K562 (cell line): Measurements from ENCODE around the gene TNFRSF13B. TPM values are rescaled to one million over a fixed set of nuclear protein-coding genes. Genes with fewer than 3 reads are reported as not detected.

ENCODE experiments used
- ATAC-seq: fragments of 200-7000 bp; cut with Tn5 transposase; 3 replicates; pipeline ENCODE4 v1.9.1; 2020; ENCODE audit warnings: moderate library complexity
- BruUV-seq: library from RNA; stranded (reverse); fragments of 400-500 nt; replicated peaks from 2 replicates; lab custom pipeline; 2021; lab: Mats Ljungman, UMichigan
- CTCF ChIA-PET: fragments of 300-600 bp; formaldehyde crosslinking; extraction: SDS; loops from one replicate; lab custom pipeline; 2021; ENCODE audit warnings: low intra/inter-chr PET ratio; lab: Yijun Ruan, JAX
- POLR2A ChIA-PET: fragments of 300-600, 350-650 bp; sonication (Branson Sonifier 250); formaldehyde crosslinking; extraction: SDS; loops from one replicate; lab custom pipeline; 2021; ENCODE audit warnings: antibody characterized with exemption, inconsistent platforms; lab: Yijun Ruan, JAX
- DNase-seq, 4 experiments: peaks; one replicate each; pipeline versions ENCODE4 v3.0.0 to v3.0.0-alpha.2; 2011 to 2018; ENCODE audit warnings: low spot score in 3 of 4, mixed read lengths in 3 of 4; ENCODE audit errors: extremely low read depth in 1 of 4
- FAIRE-seq: peaks from 2 replicates; lab custom pipeline; 2011; peaks lifted over from hg19 to GRCh38; lab: Jason Lieb, UNC
- H2AFZ ChIP-seq: 2 replicates; pipeline ENCODE4 v1.6.0; 2011; ENCODE audit warnings: low read depth, low read length, control low read depth, inconsistent platforms
- H3K27ac ChIP-seq: fragments of 200-600 bp; 3 replicates; pipeline ENCODE4 v1.8.0; 2011; ENCODE audit warnings: low read depth, mild to moderate bottlenecking, control low read depth, inconsistent platforms, low read length, moderate library complexity, mixed read lengths; ENCODE audit errors: extremely low read depth
- H3K27me3 ChIP-seq, 2 experiments: fragments of 300-600 bp in 1 of 2; 2 replicates in 1 of 2; 3 replicates in 1 of 2; pipeline versions ENCODE4 v1.6.0 to v1.8.0; 2011; ENCODE audit warnings: inconsistent platforms in 2 of 2, low read length in 2 of 2, mild to moderate bottlenecking in 1 of 2, mixed read lengths in 1 of 2, moderate library complexity in 1 of 2; ENCODE audit not compliant: control insufficient read depth in 2 of 2, insufficient read depth in 2 of 2
- H3K36me3 ChIP-seq: fragments of 300-600 bp; 3 replicates; pipeline ENCODE4 v1.8.0; 2011; ENCODE audit warnings: mild to moderate bottlenecking, low read length, inconsistent platforms; ENCODE audit not compliant: control insufficient read depth, insufficient read depth
- H3K4me1 ChIP-seq, 2 experiments: fragments of 200-600 bp in 1 of 2; replicated peaks in 1 of 2; 2 replicates in 1 of 2; 3 replicates in 1 of 2; pipeline versions ENCODE4 v1.5.1 to v1.8.0; 2011; ENCODE audit warnings: inconsistent platforms in 2 of 2, low read length in 2 of 2, mild to moderate bottlenecking in 1 of 2, mixed read lengths in 1 of 2, moderate library complexity in 1 of 2; ENCODE audit not compliant: control insufficient read depth in 2 of 2, insufficient read depth in 2 of 2
- H3K4me2 ChIP-seq: 2 replicates; pipeline ENCODE4 v1.6.1; 2011; ENCODE audit warnings: low read length, control low read depth, inconsistent platforms, mixed read lengths; ENCODE audit not compliant: insufficient read depth
- H3K4me3 ChIP-seq: fragments of 200-600 bp; sonication (generic), shearing (Covaris generic); 2 replicates; pipeline ENCODE4 v1.5.1; 2016; ENCODE audit warnings: control low read depth, inconsistent platforms
- H3K79me2 ChIP-seq: fragments of 200-600 bp; 3 replicates; pipeline ENCODE4 v1.8.0; 2011; ENCODE audit warnings: low read length, inconsistent platforms; ENCODE audit not compliant: control insufficient read depth, insufficient read depth
- H3K9ac ChIP-seq, 2 experiments: 2 replicates each; pipeline versions ENCODE4 v1.6.0 to v1.6.1; 2011; ENCODE audit warnings: low read depth in 2 of 2, low read length in 2 of 2, control low read depth in 1 of 2, inconsistent platforms in 1 of 2, mild to moderate bottlenecking in 1 of 2, mixed read lengths in 1 of 2; ENCODE audit not compliant: insufficient read depth in 1 of 2
- H3K9me1 ChIP-seq: one replicate; pipeline ENCODE4 v1.6.0; 2011; ENCODE audit warnings: inconsistent platforms, mild to moderate bottlenecking, low read length, moderate library complexity; ENCODE audit not compliant: control insufficient read depth, insufficient read depth
- H3K9me3 ChIP-seq: replicated peaks from 2 replicates; pipeline ENCODE4 v1.5.1; 2011; ENCODE audit warnings: low read depth, low read length, inconsistent platforms; ENCODE audit not compliant: control insufficient read depth, insufficient read depth
- H4K20me1 ChIP-seq: replicated peaks from 2 replicates; pipeline ENCODE4 v1.6.1; 2011; ENCODE audit warnings: low read length, inconsistent platforms, mixed read lengths; ENCODE audit not compliant: control insufficient read depth, insufficient read depth
- CBX8 ChIP-seq: fragments of 200-600 bp; sonication (generic); IDR thresholded peaks from 2 replicates; pipeline ENCODE4 v1.6.1; 2012; ENCODE audit warnings: borderline replicate concordance, mixed run types, low read depth, mild to moderate bottlenecking, moderate library complexity, mixed read lengths, low read length, control low read depth, inconsistent platforms; ENCODE audit not compliant: poor library complexity, severe bottlenecking; ENCODE audit errors: extremely low read depth
- DEAF1 ChIP-seq: fragments of 450-650 bp; formaldehyde crosslinking; IDR thresholded peaks from 2 replicates; pipeline ENCODE4 v1.4.0; 2020; ENCODE audit warnings: mild to moderate bottlenecking, moderate library complexity
- ESRRA ChIP-seq: fragments of 450-650 bp; IDR thresholded peaks from 2 replicates; pipeline ENCODE4 v1.6.1; 2014; ENCODE audit warnings: low read depth, mild to moderate bottlenecking, moderate library complexity, borderline replicate concordance
- FOXA3 ChIP-seq, 2 experiments: fragments of 450-650 bp in 1 of 2; sonication (generic) in 1 of 2; formaldehyde crosslinking; IDR thresholded peaks in 1 of 2; conservative IDR thresholded peaks in 1 of 2; 2 replicates each; pipeline versions ENCODE4 v1.4.0 to v1.8.0; 2020 to 2022; ENCODE audit warnings: mild to moderate bottlenecking in 2 of 2, missing genetic modification reagents in 1 of 2
- FOXJ3 ChIP-seq: sonication (generic); formaldehyde crosslinking; IDR thresholded peaks from 2 replicates; pipeline ENCODE4 v1.4.0; 2020; ENCODE audit warnings: mild to moderate bottlenecking, missing genetic modification reagents
- GABPB2 ChIP-seq: fragments of 250-450 bp; sonication (Bioruptor Pico); conservative IDR thresholded peaks from 2 replicates; pipeline ENCODE4 v1.5.1; 2021; ENCODE audit warnings: mild to moderate bottlenecking
- HSF4 ChIP-seq: fragments of 250-450 bp; sonication (Bioruptor Pico); IDR thresholded peaks from 2 replicates; pipeline ENCODE4 v2.1.2; 2022; ENCODE audit warnings: mild to moderate bottlenecking, moderate library complexity, borderline replicate concordance
- NR4A1 ChIP-seq, 2 experiments: fragments of 250-450 bp in 1 of 2; fragments of 450-650 bp in 1 of 2; sonication (Bioruptor Pico) in 1 of 2; IDR thresholded peaks; 2 replicates each; pipeline versions ENCODE4 v1.4.0 to v1.6.1; 2016 to 2020; ENCODE audit warnings: mild to moderate bottlenecking in 2 of 2, missing compliant biosample characterization in 1 of 2, missing genetic modification characterization in 1 of 2, moderate library complexity in 1 of 2
- RAD51 ChIP-seq: fragments of 450-650 bp; IDR thresholded peaks from 2 replicates; pipeline ENCODE4 v1.7.1; 2016; ENCODE audit warnings: low read depth, mild to moderate bottlenecking, borderline replicate concordance
- THAP12 ChIP-seq: fragments of 250-450 bp; sonication (Bioruptor Pico); IDR thresholded peaks from 2 replicates; pipeline ENCODE4 v1.9.0; 2021; ENCODE audit warnings: mild to moderate bottlenecking, inconsistent platforms
- THRA ChIP-seq: fragments of 450-650 bp; IDR thresholded peaks from 2 replicates; pipeline ENCODE4 v1.6.1; 2017; ENCODE audit warnings: mild to moderate bottlenecking, moderate library complexity
- ZFP30 ChIP-seq: fragments of 250-450 bp; sonication (Bioruptor Pico); IDR thresholded peaks from 2 replicates; pipeline ENCODE4 v1.8.0; 2022; ENCODE audit warnings: moderate library complexity, mild to moderate bottlenecking, inconsistent platforms, borderline replicate concordance
- ZNF324 ChIP-seq: fragments of 250-450 bp; sonication (Bioruptor Pico); IDR thresholded peaks from 2 replicates; pipeline ENCODE4 v1.4.0; 2020; ENCODE audit warnings: mild to moderate bottlenecking
- ZNF436 ChIP-seq: fragments of 250-450, 450-650 bp; sonication (Bioruptor Pico); formaldehyde crosslinking; IDR thresholded peaks from 2 replicates; pipeline ENCODE4 v1.7.0; 2020; ENCODE audit warnings: mild to moderate bottlenecking
- WGBS: fragments of 100-300 bp; shearing (Covaris generic); methylation state at CpG from one replicate; pipeline ENCODE4 v1.1.6; 2016; ENCODE audit warnings: low coverage, mixed read lengths; ENCODE audit not compliant: insufficient coverage; ENCODE audit errors: missing lambda C conversion rate; 5-methylcytosine and 5-hydroxymethylcytosine counted together
- in situ Hi-C: fragments of 300-500 bp; cut with MboI; formaldehyde crosslinking; loops from 4 replicates; pipeline ENCODE4 v1.15.0; 2018; ENCODE audit warnings: inconsistent platforms, mixed read lengths
- intact Hi-C: fragments of 100-400 bp; cut with micrococcal nuclease; formaldehyde crosslinking; loops from 2 replicates; pipeline ENCODE4 v1.14.2; 2022
- polyA plus RNA-seq, 8 experiments: library from polyadenylated mRNA; depleted of rRNA in 4 of 8; stranded (reverse) in 5 of 8; unstranded in 3 of 8; fragments of >200 nt; fragmentation: Nextera tagmentation in 2 of 8; fragmentation: Illumina TruSeq in 1 of 8; extraction: Ambion mirVana in 2 of 8; extraction: Trizol in 1 of 8; gene quantifications; 2 replicates each; pipeline versions ENCODE4 v1.2.1 to v1.2.3, GENCODE V29; 2011 to 2014; ENCODE audit warnings: inconsistent platforms in 1 of 8, missing spikeins in 1 of 8
- total RNA-seq, 7 experiments: library from RNA; depleted of rRNA in 6 of 7; stranded (reverse); fragments of >200 nt in 6 of 7; fragmentation: Illumina TruSeq in 2 of 7; extraction: Trizol in 2 of 7; gene quantifications; 2 replicates each; pipeline versions ENCODE4 v1.2.1 to v1.2.3, GENCODE V29; 2011 to 2021; ENCODE audit warnings: low replicate concordance in 1 of 7

Gene TNFRSF13B
- total and polyA plus RNA-seq, 9 of the 15 experiments (the other 6 are each of a cell fraction or from before 2014, with no cell fraction given), result not detected

GRCh38 chr17:16987066-16987829 lies 15.3 kb upstream of the TNFRSF13B start:
- Histone ChIP-seq H3K36me3 (no peaks in the 10 kb centered on the region), H3K79me2 (no peaks in the 10 kb centered on the region), H2AFZ (no peak overlapping the region), H3K4me2 (no peak overlapping the region), H3K27ac (no peak overlapping the region), H3K9ac (no peak overlapping the region), H3K4me3 (no peak overlapping the region), H3K9me3 (no peaks in the 10 kb centered on the region), H3K9me1 (no peaks in the 10 kb centered on the region), H3K4me1 (peaks cover 0 to 4% of the 10 kb centered on the region in 2 experiments; a peak in 3 of 5 replicates), H3K27me3 (peaks cover 2 to 29% of the 10 kb centered on the region in 2 experiments; a peak in 3 of 5 replicates), H4K20me1 (peaks cover 9% of the 10 kb centered on the region; the same call in 1 of the 2 replicates)
- ChIA-PET CTCF (no interaction called here), POLR2A (no interaction called here)
- WGBS, result 3% methylated on average over 5 of the region's 10 CpGs
- in situ Hi-C loops (loop anchor here (25.0 kb wide), 1 partner anchor 650 kb away; no protein-coding TSS in a partner anchor), intact Hi-C loops (no loop called here)
- no peak for ATAC-seq
- DNase-seq, result no peak
- FAIRE-seq, result no peak
- no TSS peak for BruUV-seq
- TF ChIP-seq DEAF1 (no peak), FOXA3 (CRISPR knock-in tag; conservative IDR thresholded peaks at IDR 0.05 in 1 of 2, IDR thresholded peaks at IDR 0.05 in 1 of 2) (no peak), ZFP30 (CRISPR knock-in tag) (no peak), ZNF324 (CRISPR knock-in tag) (no peak), NR4A1 (CRISPR knock-in tag; IDR thresholded peaks at IDR 0.05) (no peak), NR4A1 (tag; IDR thresholded peaks at IDR 0.05) (no peak), HSF4 (CRISPR knock-in tag) (no peak), CBX8 (no peak), ESRRA (no peak), FOXJ3 (CRISPR knock-in tag) (no peak), GABPB2 (CRISPR knock-in tag) (no peak), THRA (no peak), RAD51 (no peak), ZNF436 (CRISPR knock-in tag) (no peak), THAP12 (CRISPR knock-in tag) (no peak)
